MCF 10A (cell line): Measurements from ENCODE around the gene AMPD2. TPM values are rescaled to one million over a fixed set of nuclear protein-coding genes. Genes with fewer than 3 reads are reported as not detected.

ENCODE experiments used
- BruUV-seq: library from RNA; stranded (reverse); fragments of 400-500 nt; replicated peaks from 2 replicates; lab custom pipeline; 2021; lab: Mats Ljungman, UMichigan
- CTCF ChIA-PET: fragments of 300-600 bp; sonication (Branson Sonifier 250); formaldehyde crosslinking; extraction: SDS; loops from one replicate; lab custom pipeline; 2021; ENCODE audit warnings: antibody characterized with exemption, inconsistent platforms; lab: Yijun Ruan, JAX
- POLR2A ChIA-PET: fragments of 300-600, 350-650 bp; sonication (Branson Sonifier 250); formaldehyde crosslinking; extraction: SDS; loops from one replicate; lab custom pipeline; 2020; ENCODE audit warnings: antibody characterized with exemption, inconsistent platforms; lab: Yijun Ruan, JAX
- DNase-seq: peaks from one replicate; pipeline ENCODE4 v3.0.0-alpha.2; 2018; ENCODE audit not compliant: unreplicated experiment
- H3K27ac Mint-ChIP-seq: one replicate; pipeline ENCODE4 v1.8.0; 2022; ENCODE audit warnings: mild to moderate bottlenecking, low read depth, mixed read lengths; ENCODE audit not compliant: unreplicated experiment
- H3K27me3 Mint-ChIP-seq: one replicate; pipeline ENCODE4 v1.8.0; 2022; ENCODE audit warnings: mixed read lengths; ENCODE audit not compliant: insufficient read depth, unreplicated experiment
- H3K36me3 Mint-ChIP-seq: one replicate; pipeline ENCODE4 v1.8.0; 2022; ENCODE audit warnings: mild to moderate bottlenecking, moderate library complexity, mixed read lengths; ENCODE audit not compliant: insufficient read depth, unreplicated experiment
- H3K4me1 Mint-ChIP-seq: one replicate; pipeline ENCODE4 v1.8.0; 2022; ENCODE audit warnings: mixed read lengths; ENCODE audit not compliant: insufficient read depth, unreplicated experiment
- H3K4me3 Mint-ChIP-seq: one replicate; pipeline ENCODE4 v1.8.0; 2022; ENCODE audit warnings: mild to moderate bottlenecking, moderate library complexity, mixed read lengths; ENCODE audit not compliant: unreplicated experiment
- H3K9me3 Mint-ChIP-seq: one replicate; pipeline ENCODE4 v1.8.0; 2022; ENCODE audit warnings: mixed read lengths; ENCODE audit not compliant: unreplicated experiment
- CTCF ChIP-seq: fragments of 200-600 bp; IDR thresholded peaks from one replicate; pipeline ENCODE4 v1.8.0; 2022; ENCODE audit warnings: antibody characterized with exemption, mild to moderate bottlenecking; ENCODE audit not compliant: unreplicated experiment
- intact Hi-C: fragments of 100-400 bp; cut with micrococcal nuclease; formaldehyde crosslinking; loops from 2 replicates; pipeline ENCODE4 v1.14.1; 2022
- total RNA-seq: library from RNA; stranded (reverse); gene quantifications from 2 replicates; pipeline ENCODE4 v1.2.3, GENCODE V29; 2022

AMPD2 gene
- total RNA-seq, 1 experiment from 2014 or later: 49.5 TPM

DNA sequence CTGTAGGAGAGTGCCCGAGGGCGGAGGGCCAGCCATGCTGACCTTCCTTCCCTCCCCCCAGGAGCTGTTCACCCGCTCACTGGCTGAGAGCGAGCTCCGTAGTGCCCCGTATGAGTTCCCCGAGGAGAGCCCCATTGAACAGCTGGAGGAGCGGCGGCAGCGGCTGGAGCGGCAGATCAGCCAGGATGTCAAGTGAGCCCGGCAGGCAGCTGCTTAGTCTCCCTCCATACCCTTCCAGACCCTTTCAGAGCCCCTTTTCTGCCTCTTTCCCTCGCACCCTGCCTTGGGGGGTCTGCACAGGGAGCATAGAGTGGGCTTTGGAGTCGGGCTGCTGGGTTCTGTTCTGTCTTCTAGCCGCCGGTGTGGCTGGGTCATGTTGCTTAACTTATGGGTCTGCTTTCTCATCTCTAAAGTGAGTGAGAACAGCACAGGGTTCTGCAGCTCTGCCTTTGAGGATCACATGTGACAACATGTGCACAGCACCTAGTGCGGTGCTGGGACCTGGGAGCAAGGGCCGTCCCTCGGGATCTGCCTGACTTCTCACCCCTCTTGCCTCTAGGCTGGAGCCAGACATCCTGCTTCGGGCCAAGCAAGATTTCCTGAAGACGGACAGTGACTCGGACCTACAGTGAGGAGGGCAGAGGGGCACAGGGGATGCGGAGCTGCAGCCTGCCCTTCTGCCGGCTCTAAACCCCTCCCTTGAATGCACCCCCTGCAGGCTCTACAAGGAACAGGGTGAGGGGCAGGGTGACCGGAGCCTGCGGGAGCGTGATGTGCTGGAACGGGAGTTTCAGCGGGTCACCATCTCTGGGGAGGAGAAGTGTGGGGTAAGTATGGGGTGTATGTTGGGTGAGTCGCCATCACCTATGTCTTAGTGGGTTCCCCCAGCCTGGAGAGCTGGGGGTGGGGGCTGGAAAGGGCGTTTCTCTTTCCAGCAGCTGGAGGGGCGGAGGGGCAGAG lies 6.2 kb downstream of the AMPD2 start:
- Mint-ChIP-seq H3K27me3 (no peaks in the 10 kb centered on the region), H3K4me3 (no peak overlapping the region), H3K4me1 (peaks cover 13% of the 10 kb centered on the region), H3K27ac (peak overlapping the region; percentile 70), H3K36me3 (peaks cover 19% of the 10 kb centered on the region), H3K9me3 (no peaks in the 10 kb centered on the region)
- intact Hi-C loops: no loop called here
- no peak for DNase-seq
- TF ChIP-seq CTCF: no peak
- CTCF ChIA-PET: interaction anchor here (0.7 to 11.4 kb wide), 3 partner anchors 14 to 358 kb away, joined by 3 to 96 read pairs (median 5); no protein-coding TSS in a partner anchor
- no TSS peak for BruUV-seq
- POLR2A ChIA-PET: no interaction called here

GRCh38 chr1:109626682-109627408 lies 7.2 kb downstream of the AMPD2 start:
- DNase-seq: no peak
- no peak for TF ChIP-seq CTCF
- intact Hi-C loops: no loop called here
- peak overlapping the region; percentile 42 for H3K27ac Mint-ChIP-seq
- H3K4me1 Mint-ChIP-seq: peaks cover 8% of the 10 kb centered on the region
- no peak overlapping the region for H3K4me3 Mint-ChIP-seq
- POLR2A ChIA-PET: interaction anchor here (0.7 to 1.0 kb wide), 2 partner anchors 10 to 79 kb away, joined by 3 read pairs; partner anchors contain the start of gene GNAI3
- peaks cover 26% of the 10 kb centered on the region for H3K36me3 Mint-ChIP-seq
- CTCF ChIA-PET: interaction anchor here (0.6 to 11.4 kb wide), 3 partner anchors 13 to 136 kb away, joined by 3 to 96 read pairs (median 5); no protein-coding TSS in a partner anchor
- no TSS peak for BruUV-seq
- no peaks in the 10 kb centered on the region for H3K27me3 Mint-ChIP-seq
- no peaks in the 10 kb centered on the region for H3K9me3 Mint-ChIP-seq

DNA sequence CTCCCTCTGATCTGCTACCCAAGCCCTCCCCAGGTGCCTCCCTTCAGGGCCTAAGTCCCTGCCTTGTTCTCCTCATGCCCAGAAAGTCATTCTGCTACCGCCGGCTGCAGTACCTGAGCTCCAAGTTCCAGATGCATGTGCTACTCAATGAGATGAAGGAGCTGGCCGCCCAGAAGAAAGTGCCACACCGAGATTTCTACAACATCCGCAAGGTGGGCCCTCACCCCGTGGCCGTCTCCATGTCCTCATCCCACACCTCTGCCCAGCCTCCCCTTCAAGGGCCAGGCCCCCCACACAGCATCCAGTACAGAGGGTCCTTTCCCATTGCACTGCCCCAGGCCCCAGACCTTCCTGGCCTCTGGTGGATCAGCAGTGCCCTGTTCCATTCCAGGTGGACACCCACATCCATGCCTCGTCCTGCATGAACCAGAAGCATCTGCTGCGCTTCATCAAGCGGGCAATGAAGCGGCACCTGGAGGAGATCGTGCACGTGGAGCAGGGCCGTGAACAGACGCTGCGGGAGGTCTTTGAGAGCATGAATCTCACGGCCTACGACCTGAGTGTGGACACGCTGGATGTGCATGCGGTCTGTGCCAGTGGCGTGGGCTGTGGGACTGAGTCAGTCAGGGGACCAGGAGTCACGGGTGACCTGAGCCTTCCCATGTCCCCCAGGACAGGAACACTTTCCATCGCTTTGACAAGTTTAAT lies 8.2 kb downstream of the AMPD2 start:
- H3K36me3 Mint-ChIP-seq: peaks cover 26% of the 10 kb centered on the region
- TF ChIP-seq CTCF: no peak
- no peaks in the 10 kb centered on the region for H3K4me1 Mint-ChIP-seq
- no peaks in the 10 kb centered on the region for H3K9me3 Mint-ChIP-seq
- H3K27ac Mint-ChIP-seq: peak overlapping the region; percentile 42
- CTCF ChIA-PET: interaction anchor here (0.6 to 11.4 kb wide), 4 partner anchors 12 to 137 kb away, joined by 3 to 96 read pairs (median 3); no protein-coding TSS in a partner anchor
- H3K4me3 Mint-ChIP-seq: no peak overlapping the region
- intact Hi-C loops: no loop called here
- no peaks in the 10 kb centered on the region for H3K27me3 Mint-ChIP-seq
- no peak for DNase-seq
- BruUV-seq: no TSS peak
- POLR2A ChIA-PET: interaction anchor here (0.6 to 1.6 kb wide), 4 partner anchors 8 to 525 kb away, joined by 3 to 4 read pairs (median 3); partner anchors contain the start of genes AMPD2 and GNAI3
